GM23338 (cell line): ENCODE measurements around the gene ZNF641. TPM values are rescaled to one million over a fixed set of nuclear protein-coding genes. Genes with fewer than 3 reads are reported as not detected.

Experiments
- ATAC-seq: fragments of 200-7000 bp; cut with Tn5 transposase; 3 replicates; pipeline ENCODE4 v1.9.1; 2020
- DNase-seq: peaks from one replicate; pipeline ENCODE4 v3.0.0-alpha.2; 2015; ENCODE audit warnings: low spot score
- H2AFZ ChIP-seq: fragments of 200-600 bp; sonication (generic); 2 replicates; pipeline ENCODE4 v1.8.0; 2016; ENCODE audit warnings: antibody characterized with exemption, mild to moderate bottlenecking, moderate library complexity
- H3F3A ChIP-seq: fragments of 200-600 bp; sonication (generic); replicated peaks from 2 replicates; pipeline ENCODE4 v1.8.0; 2017; ENCODE audit warnings: antibody characterized with exemption, mixed run types, low read depth
- H3K27ac ChIP-seq: fragments of 200-600 bp; sonication (generic); 2 replicates; pipeline ENCODE4 v1.6.1; 2016; ENCODE audit warnings: low read depth
- H3K27me3 ChIP-seq: fragments of 200-600 bp; sonication (generic); 2 replicates; pipeline ENCODE4 v1.8.0; 2016; ENCODE audit warnings: mild to moderate bottlenecking, mixed run types, moderate library complexity; ENCODE audit not compliant: insufficient read depth
- H3K36me3 ChIP-seq: fragments of 200-600 bp; sonication (generic); 2 replicates; pipeline ENCODE4 v1.8.0; 2016; ENCODE audit warnings: mild to moderate bottlenecking; ENCODE audit not compliant: insufficient read depth
- H3K4me1 ChIP-seq: fragments of 200-600 bp; sonication (generic); 2 replicates; pipeline ENCODE4 v1.8.0; 2016; ENCODE audit warnings: mild to moderate bottlenecking, moderate library complexity; ENCODE audit not compliant: insufficient read depth
- H3K4me2 ChIP-seq: fragments of 200-600 bp; sonication (generic); 2 replicates; pipeline ENCODE4 v1.7.1; 2017; ENCODE audit warnings: mixed run types
- H3K4me3 ChIP-seq: fragments of 200-600 bp; sonication (generic); 2 replicates; pipeline ENCODE4 v1.6.1; 2016; ENCODE audit warnings: mixed run types
- H3K79me2 ChIP-seq: fragments of 200-600 bp; sonication (generic); replicated peaks from 2 replicates; pipeline ENCODE4 v1.8.0; 2017; ENCODE audit warnings: mild to moderate bottlenecking; ENCODE audit not compliant: insufficient read depth
- H3K9me2 ChIP-seq: fragments of 200-600 bp; sonication (generic); 2 replicates; pipeline ENCODE4 v1.8.0; 2017; ENCODE audit not compliant: insufficient read depth
- H4K20me1 ChIP-seq: fragments of 200-600 bp; sonication (generic); replicated peaks from 2 replicates; pipeline ENCODE4 v1.8.0; 2017; ENCODE audit warnings: mild to moderate bottlenecking; ENCODE audit not compliant: insufficient read depth
- H3K27ac Mint-ChIP-seq: 2 replicates; pipeline ENCODE4 v1.8.0; 2020; ENCODE audit warnings: inconsistent platforms, mild to moderate bottlenecking, moderate library complexity, mixed read lengths
- H3K27me3 Mint-ChIP-seq: 3 replicates; pipeline ENCODE4 v1.8.0; 2022; ENCODE audit warnings: low read depth, mild to moderate bottlenecking, moderate library complexity, mixed read lengths, inconsistent platforms; ENCODE audit not compliant: insufficient read depth, poor library complexity
- H3K36me3 Mint-ChIP-seq: 3 replicates; pipeline ENCODE4 v1.8.0; 2021; ENCODE audit warnings: low read depth, mild to moderate bottlenecking, inconsistent platforms, moderate library complexity, mixed read lengths
- H3K4me1 Mint-ChIP-seq: 3 replicates; pipeline ENCODE4 v1.8.0; 2020; ENCODE audit warnings: mild to moderate bottlenecking, inconsistent platforms, mixed read lengths
- H3K4me3 Mint-ChIP-seq: 3 replicates; pipeline ENCODE4 v1.8.0; 2021; ENCODE audit warnings: moderate library complexity, mild to moderate bottlenecking, inconsistent platforms, mixed read lengths
- H3K9me3 Mint-ChIP-seq: 3 replicates; pipeline ENCODE4 v1.8.0; 2020; ENCODE audit warnings: moderate library complexity, mild to moderate bottlenecking, inconsistent platforms, mixed read lengths
- ETS1 ChIP-seq: IDR thresholded peaks from 2 replicates; pipeline ENCODE4 v1.6.1; 2016; ENCODE audit warnings: antibody characterized with exemption
- EZH2phosphoT487 ChIP-seq: fragments of 200-600 bp; sonication (generic); IDR thresholded peaks from one replicate; pipeline ENCODE4 v1.8.1; 2018; ENCODE audit warnings: antibody characterized with exemption; ENCODE audit not compliant: unreplicated experiment
- JUNB ChIP-seq: IDR thresholded peaks from one replicate; pipeline ENCODE4 v1.6.1; 2016; ENCODE audit warnings: antibody characterized with exemption; ENCODE audit not compliant: unreplicated experiment
- NANOG ChIP-seq: IDR thresholded peaks from 2 replicates; pipeline ENCODE4 v1.6.1; 2016; ENCODE audit warnings: antibody characterized with exemption, borderline replicate concordance
- REST ChIP-seq: IDR thresholded peaks from one replicate; pipeline ENCODE4 v1.6.1; 2018; ENCODE audit warnings: antibody characterized with exemption; ENCODE audit not compliant: unreplicated experiment
- STAT1 ChIP-seq: IDR thresholded peaks from one replicate; pipeline ENCODE4 v1.6.1; 2016; ENCODE audit warnings: antibody characterized with exemption; ENCODE audit not compliant: unreplicated experiment
- ZNF331 ChIP-seq: fragments of 250-450 bp; sonication (Bioruptor Pico); IDR thresholded peaks from 2 replicates; pipeline ENCODE4 v1.5.0; 2020; ENCODE audit warnings: low read depth, mild to moderate bottlenecking, moderate library complexity
- polyA plus RNA-seq: library from polyadenylated mRNA; unstranded; fragments of >200 nt; fragmentation: Nextera tagmentation; extraction: Ambion mirVana; gene quantifications from 2 replicates; pipeline ENCODE4 v1.2.1, GENCODE V29; 2016
- total RNA-seq: library from RNA; depleted of rRNA; stranded (reverse); fragments of >200 nt; shearing (Covaris generic); gene quantifications from 2 replicates; pipeline ENCODE4 v1.2.3, GENCODE V29; 2014

Gene ZNF641
- total and polyA plus RNA-seq, 2 experiments from 2014 or later = 1.4 to 7.2 TPM

GRCh38 chr12:48351022-48351708 is 446 bp upstream of the ZNF641 start (continued):
- no peak for TF ChIP-seq REST
- TF ChIP-seq JUNB = no peak

- H3F3A ChIP-seq = peaks cover 17% of the 10 kb centered on the region; the same call in 1 of the 2 replicates
- no peaks in the 10 kb centered on the region for H3K9me2 ChIP-seq
- peaks cover 4% of the 10 kb centered on the region; the same call in 1 of the 3 replicates for H3K36me3 Mint-ChIP-seq
- peak overlapping the region; percentile 80; the same call in 1 of the 2 replicates for H2AFZ ChIP-seq
- no peaks in the 10 kb centered on the region for H4K20me1 ChIP-seq
- H3K4me3 Mint-ChIP-seq = peak overlapping the region; percentile 95
- H3K27ac ChIP-seq = no peak overlapping the region
- H3K79me2 ChIP-seq = no peaks in the 10 kb centered on the region
- H3K4me1 ChIP-seq = peaks cover 9% of the 10 kb centered on the region
- no peak for TF ChIP-seq EZH2phosphoT487
- H3K9me3 Mint-ChIP-seq = no peaks in the 10 kb centered on the region
- H3K4me2 ChIP-seq = peak overlapping the region; percentile 91
- H3K4me3 ChIP-seq = peak overlapping the region; percentile 90
- DNase-seq (no peak), ATAC-seq (no peak)
- H3K27me3 Mint-ChIP-seq = peaks cover 8% of the 10 kb centered on the region
- peaks cover 29% of the 10 kb centered on the region for H3K27me3 ChIP-seq
- H3K4me1 Mint-ChIP-seq = peaks cover 9% of the 10 kb centered on the region
- H3K36me3 ChIP-seq = no peaks in the 10 kb centered on the region
- H3K27ac Mint-ChIP-seq = no peak overlapping the region
These were observed 1.2 kb downstream of the ZNF641 start for GRCh38 chr12:48349471-48349870.

- Histone ChIP-seq H3K36me3 (no peaks in the 10 kb centered on the region), H3K27ac (no peak overlapping the region), H3K9me2 (no peaks in the 10 kb centered on the region; the same call in 1 of the 2 replicates), H3K4me3 (no peak overlapping the region), H4K20me1 (no peaks in the 10 kb centered on the region), H3K4me2 (no peak overlapping the region), H3F3A (no peaks in the 10 kb centered on the region), H3K27me3 (no peaks in the 10 kb centered on the region), H3K79me2 (no peaks in the 10 kb centered on the region), H3K4me1 (no peaks in the 10 kb centered on the region), H2AFZ (no peak overlapping the region)
- Mint-ChIP-seq H3K9me3 (no peaks in the 10 kb centered on the region), H3K36me3 (peaks cover 12% of the 10 kb centered on the region; the same call in 1 of the 3 replicates), H3K27me3 (no peaks in the 10 kb centered on the region), H3K27ac (no peak overlapping the region), H3K4me1 (no peaks in the 10 kb centered on the region), H3K4me3 (no peak overlapping the region)
- no peak for ATAC-seq
- no peak for DNase-seq
- TF ChIP-seq NANOG = no peak
- no peak for TF ChIP-seq ETS1
- no peak for TF ChIP-seq ZNF331 (CRISPR knock-in tag)
- TF ChIP-seq REST = no peak
- no peak for TF ChIP-seq EZH2phosphoT487
- TF ChIP-seq STAT1 = no peak
- TF ChIP-seq JUNB = no peak
These were observed 7.7 kb downstream of the ZNF641 start for GRCh38 chr12:48342980-48343379.
